Retinal pigment epithelial cell (primary cell): ENCODE measurements around the gene CADPS.

Experiments used
- DNase-seq: peaks from one replicate; pipeline ENCODE4 v3.0.0-alpha.2; 2010; ENCODE audit warnings: low read depth
- H3K4me3 ChIP-seq: 2 replicates; pipeline ENCODE4 v1.5.1; 2011; ENCODE audit warnings: mild to moderate bottlenecking, low read length, control low read depth, moderate library complexity
- CTCF ChIP-seq: conservative IDR thresholded peaks from 2 replicates; pipeline ENCODE4 v1.5.1; 2011; ENCODE audit warnings: low read depth, low read length, control low read depth, inconsistent platforms

Gene CADPS

GRCh38 chr3:62538691-62539356 is 336.4 kb downstream of the CADPS start:
- no peak for TF ChIP-seq CTCF
- no peak for DNase-seq
- no peak overlapping the region for H3K4me3 ChIP-seq

- no peak for DNase-seq
- H3K4me3 ChIP-seq = no peak overlapping the region
- TF ChIP-seq CTCF = no peak
These were observed 340.9 kb downstream of the CADPS start for GRCh38 chr3:62534326-62534725.

GRCh38 chr3:62532796-62533195 is 342.4 kb downstream of the CADPS start:
- H3K4me3 ChIP-seq = no peak overlapping the region
- no peak for TF ChIP-seq CTCF
- DNase-seq = no peak

GRCh38 chr3:62531981-62532380 is 343.2 kb downstream of the CADPS start:
- H3K4me3 ChIP-seq = no peak overlapping the region
- no peak for DNase-seq
- no peak for TF ChIP-seq CTCF

GRCh38 chr3:62531493-62531892 is 343.7 kb downstream of the CADPS start:
- no peak overlapping the region for H3K4me3 ChIP-seq

GRCh38 chr3:62529230-62529629 is 346.0 kb downstream of the CADPS start:
- no peak overlapping the region for H3K4me3 ChIP-seq
- no peak for DNase-seq
- TF ChIP-seq CTCF = no peak

More at GRCh38 chr3:62531493-62531892, 343.7 kb downstream of the CADPS start:
- no peak for TF ChIP-seq CTCF
- DNase-seq = no peak

- H3K4me3 ChIP-seq = no peak overlapping the region
- no peak for DNase-seq
- TF ChIP-seq CTCF = no peak
These were observed 347.7 kb downstream of the CADPS start for GRCh38 chr3:62527474-62527873.
